ENCODE measurements around the gene GRAMD1A.

GRCh38 chr19:34988119-34988518 lies 12.0 kb upstream of the GRAMD1A start:
- TF ChIP-seq CTCF (IDR thresholded peaks at IDR 0.05) (no peak), POLR2A (IDR thresholded peaks at IDR 0.05) (no peak)

Measured in right lobe of liver (tissue), 4 donors.